LHCN-M2 (cell line): ENCODE results near the gene HECTD4. TPM values are rescaled to one million over a fixed set of nuclear protein-coding genes. Genes with fewer than 3 reads are reported as not detected.
"Not testable (repeated sequence)": the region's sequence is repeated elsewhere in the genome, so short reads cannot be mapped to it uniquely, and the experiment has no call there.

Experiments used
- DNase-seq: peaks from one replicate; pipeline ENCODE4 v3.0.0-alpha.2; 2012; ENCODE audit warnings: low read depth
- total RNA-seq: library from RNA; depleted of rRNA; stranded (reverse); fragments of >200 nt; gene quantifications from 2 replicates; pipeline ENCODE4 v1.2.3, GENCODE V29; 2014

Gene HECTD4
- total RNA-seq, 1 experiment from 2014 or later = 8.2 TPM

DNA sequence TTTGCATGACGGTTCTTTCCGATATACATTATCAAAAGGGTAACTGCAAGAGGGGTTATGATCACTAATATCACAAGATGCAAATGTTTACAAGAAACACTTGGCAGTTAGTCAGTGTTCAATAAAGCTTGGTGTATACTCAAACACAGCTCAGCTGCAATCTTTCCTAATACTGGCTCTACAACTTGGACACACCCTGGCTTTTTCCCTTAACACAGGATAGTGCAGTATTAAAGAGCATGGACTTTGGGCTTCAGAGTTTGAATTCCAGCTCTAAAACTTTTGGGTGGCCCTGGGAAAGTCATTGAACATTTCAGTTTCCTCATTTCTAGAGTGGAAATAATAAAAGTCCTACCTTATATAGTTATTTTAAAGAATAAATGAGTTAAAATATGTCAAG is 107.0 kb downstream of the HECTD4 start:
- no peak for DNase-seq

- DNase-seq = no peak
Measured at GRCh38 chr12:112270673-112271072, 111.6 kb downstream of the HECTD4 start.

DNA sequence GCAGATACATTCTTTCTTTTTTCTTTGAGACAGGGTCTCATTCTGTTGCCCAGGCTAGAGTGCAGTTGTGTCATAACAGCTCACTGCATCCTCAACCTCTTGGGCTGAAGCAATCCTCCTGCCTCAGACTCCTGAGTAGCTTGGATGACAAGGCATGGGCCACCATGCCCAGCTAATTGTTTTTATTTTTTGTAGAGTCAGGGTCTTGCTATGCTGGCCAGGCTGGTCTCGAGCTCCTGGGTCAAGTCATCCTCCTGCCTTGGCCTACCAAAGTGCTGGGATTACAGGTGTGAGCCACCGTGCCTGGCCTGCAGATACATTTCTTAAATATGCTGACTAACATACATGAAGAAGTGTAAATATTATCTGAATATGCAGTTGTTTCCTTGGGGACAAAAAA is 115.8 kb downstream of the HECTD4 start:
- no peak for DNase-seq

DNA sequence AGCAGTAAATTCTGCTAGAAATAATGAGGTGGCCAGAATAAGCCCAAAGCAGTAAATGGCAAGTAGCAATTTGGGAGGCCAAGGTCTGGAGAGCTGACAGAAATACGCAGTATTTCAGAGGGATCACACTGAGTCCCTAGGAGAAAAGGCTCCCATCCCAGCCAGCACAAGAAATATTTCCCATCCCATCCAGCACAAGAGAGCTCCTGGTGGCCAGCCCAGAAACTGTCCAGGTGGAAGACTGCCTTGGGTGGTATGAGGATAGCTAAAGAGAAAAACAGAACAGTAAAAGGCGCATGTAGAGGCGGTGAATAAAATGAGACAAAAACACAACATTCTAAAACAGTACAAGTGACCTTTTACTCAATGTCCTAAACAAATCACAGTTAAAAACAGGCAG is 120.7 kb downstream of the HECTD4 start:
- no peak for DNase-seq

DNA sequence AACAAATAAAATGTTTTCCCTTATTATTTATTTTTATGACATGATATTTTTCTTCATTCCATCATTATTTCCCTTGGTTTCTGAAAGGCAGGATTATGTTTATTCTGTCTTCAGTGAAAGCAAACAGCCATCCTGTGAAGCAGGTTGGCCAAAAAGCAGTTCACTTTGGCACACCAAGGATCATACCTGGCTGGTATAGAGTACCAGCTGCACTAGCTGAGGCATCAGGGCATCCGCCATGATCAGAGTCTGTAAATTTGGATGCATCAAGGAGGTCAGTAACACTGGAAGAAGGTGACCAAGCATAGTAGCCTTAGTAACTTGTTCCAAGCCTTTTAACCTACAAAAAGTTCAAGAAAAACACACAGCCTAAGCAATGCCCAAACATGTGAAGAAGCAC is 123.3 kb downstream of the HECTD4 start:
- no peak for DNase-seq

- no peak for DNase-seq
Measured at GRCh38 chr12:112256780-112257179, 125.5 kb downstream of the HECTD4 start.

GRCh38 chr12:112252184-112252583 is 130.0 kb downstream of the HECTD4 start:
- peak; percentile 46 for DNase-seq

GRCh38 chr12:112244902-112245301 is 137.3 kb downstream of the HECTD4 start:
- DNase-seq = not testable (repeated sequence)

DNA sequence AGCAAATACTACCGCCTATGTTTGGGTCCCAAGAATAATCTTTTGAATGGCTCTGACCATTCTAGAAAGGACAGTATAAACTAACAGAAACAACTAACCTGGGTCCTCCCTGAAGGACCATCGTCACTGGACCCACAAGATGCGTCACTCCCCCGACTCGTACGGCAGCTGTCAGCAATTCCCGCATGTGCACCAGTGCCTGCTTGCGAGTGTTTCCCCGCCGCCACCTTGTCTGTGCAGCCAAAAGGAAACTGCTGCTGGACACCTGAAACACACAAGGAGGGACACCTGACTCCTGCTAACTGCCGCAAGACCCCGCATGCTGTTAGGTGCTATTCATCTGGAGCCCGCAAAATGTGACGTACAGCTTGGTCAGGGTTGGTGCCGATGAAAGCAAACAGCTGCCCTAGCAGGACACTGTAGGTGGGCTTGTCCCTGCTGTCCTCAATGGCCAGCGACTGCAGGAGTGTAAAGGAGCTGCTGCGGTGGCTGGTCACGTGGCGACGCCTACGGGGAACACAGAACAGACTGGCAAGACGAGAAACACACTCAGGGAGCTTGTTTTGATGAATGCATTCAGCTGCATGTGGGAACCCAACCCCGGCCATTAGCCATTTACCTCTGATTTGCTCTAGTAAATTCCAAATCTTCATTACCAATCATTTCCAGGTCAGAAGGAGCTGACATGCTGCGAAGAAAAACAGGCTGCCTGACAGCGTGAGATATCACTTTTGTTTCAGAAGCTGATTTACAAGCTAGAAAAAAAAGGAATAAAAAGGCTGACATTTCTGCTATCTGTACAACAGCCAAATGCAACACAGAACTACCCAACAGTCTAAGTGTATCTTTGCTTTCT is 138.7 kb downstream of the HECTD4 start:
- DNase-seq = no peak

DNA sequence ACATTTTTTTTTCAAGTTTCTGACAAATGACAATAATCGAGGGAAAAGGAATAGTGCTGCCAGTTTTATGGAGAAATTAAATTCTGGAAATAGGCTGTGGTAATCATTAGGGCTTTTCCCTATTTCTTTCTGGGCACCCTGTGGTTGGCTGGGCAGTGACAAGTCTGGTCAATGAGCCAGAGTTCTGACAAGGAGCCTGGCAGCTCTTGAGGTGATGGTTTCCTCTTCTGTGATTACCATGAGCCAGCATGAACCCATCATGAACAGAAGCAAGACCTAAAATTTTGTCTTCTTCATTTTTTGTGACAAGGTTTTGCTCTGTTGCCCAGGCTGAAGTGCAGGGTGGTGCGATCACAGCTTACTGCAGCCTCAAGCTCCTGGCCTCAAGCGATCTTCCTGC is 141.1 kb downstream of the HECTD4 start:
- DNase-seq = no peak

- DNase-seq = no peak
Measured at GRCh38 chr12:112239881-112240280, 142.3 kb downstream of the HECTD4 start.

GRCh38 chr12:112239020-112239419 is 143.2 kb downstream of the HECTD4 start:
- no peak for DNase-seq

DNA sequence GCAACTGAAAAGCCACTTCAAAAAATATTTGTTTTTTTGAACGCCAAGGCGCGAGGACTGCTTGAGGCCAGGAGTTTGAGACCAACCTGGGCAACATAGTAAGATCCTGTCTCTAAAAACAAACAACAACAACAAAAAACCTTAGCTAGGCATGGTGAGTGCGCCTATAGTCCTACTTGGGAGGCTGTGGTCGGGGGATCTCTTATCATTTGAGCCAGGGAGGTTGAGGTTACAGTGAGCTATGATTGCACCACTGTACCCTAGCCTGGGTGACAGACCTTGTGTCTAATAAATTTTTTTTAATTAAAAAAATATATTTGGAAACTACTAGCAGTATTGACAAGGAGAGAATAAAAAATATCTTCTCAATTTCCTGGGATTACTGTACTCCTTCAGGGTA is 143.8 kb downstream of the HECTD4 start:
- DNase-seq = no peak

DNA sequence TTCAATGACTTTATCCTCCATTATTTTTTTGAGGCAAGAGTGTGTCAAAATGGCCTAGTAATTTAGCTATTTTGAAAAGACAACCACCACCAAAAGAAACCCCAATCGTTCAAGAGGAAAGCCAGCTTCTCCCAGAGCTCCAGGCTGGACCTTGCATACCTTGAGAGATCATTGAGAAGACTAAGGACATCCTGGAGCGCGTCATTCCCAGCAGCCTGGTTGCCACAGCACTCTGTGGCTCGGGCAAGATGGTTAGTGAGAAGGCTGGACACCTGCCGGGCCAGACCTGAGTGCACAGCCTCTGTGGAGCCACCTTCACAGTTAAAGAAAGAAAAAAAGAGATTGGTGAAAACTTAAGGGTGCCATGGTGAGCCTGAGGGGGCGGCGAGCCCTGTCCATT is 145.4 kb downstream of the HECTD4 start:
- no peak for DNase-seq

DNA sequence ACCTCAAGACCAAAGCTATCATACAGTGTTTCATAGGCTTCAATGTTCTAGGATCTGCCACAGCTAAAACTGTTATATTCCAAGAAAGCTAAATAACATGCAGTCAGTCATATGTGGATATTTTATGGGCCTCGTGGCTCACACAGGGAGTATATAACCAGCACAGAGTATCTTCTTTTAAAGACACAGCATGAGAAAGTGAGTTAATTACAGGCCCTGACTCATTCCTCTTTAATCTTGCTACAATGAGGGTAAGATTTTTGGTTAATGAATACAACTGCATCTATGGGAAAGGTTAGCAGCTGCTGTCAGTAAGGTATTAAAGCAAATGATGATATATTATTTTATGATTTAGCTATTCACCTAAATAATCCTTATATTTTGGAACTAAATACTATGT is 145.8 kb downstream of the HECTD4 start:
- DNase-seq = no peak

- DNase-seq = no peak
Measured at GRCh38 chr12:112234303-112234702, 147.9 kb downstream of the HECTD4 start.

GRCh38 chr12:112233242-112233641 is 149.0 kb downstream of the HECTD4 start:
- no peak for DNase-seq

GRCh38 chr12:112230136-112230535 is 152.1 kb downstream of the HECTD4 start:
- no peak for DNase-seq

GRCh38 chr12:112226768-112227167 is 155.5 kb downstream of the HECTD4 start:
- no peak for DNase-seq

DNA sequence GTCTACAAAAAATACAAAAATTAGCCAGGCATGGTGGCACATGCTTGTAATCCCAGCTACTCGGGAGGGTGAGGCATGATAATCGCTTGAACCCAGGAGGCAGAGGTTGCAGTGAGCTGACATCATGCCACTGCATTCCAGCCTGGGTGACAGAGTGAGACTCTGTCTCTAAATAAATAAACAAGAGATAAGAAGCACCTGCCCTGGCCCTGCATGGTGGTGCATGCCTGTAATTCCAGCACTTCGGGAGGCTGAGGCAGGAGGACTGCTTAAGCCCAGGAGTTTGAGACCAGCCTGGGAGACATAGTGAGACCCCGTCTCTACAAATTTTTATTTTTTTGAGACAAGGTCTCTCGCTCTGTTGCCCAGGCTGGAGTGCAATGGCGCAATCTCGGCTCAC is 161.6 kb downstream of the HECTD4 start:
- not testable (repeated sequence) for DNase-seq

GRCh38 chr12:112219195-112219594 is 163.0 kb downstream of the HECTD4 start:
- DNase-seq = no peak

GRCh38 chr12:112218150-112218549 is 164.1 kb downstream of the HECTD4 start:
- no peak for DNase-seq

DNA sequence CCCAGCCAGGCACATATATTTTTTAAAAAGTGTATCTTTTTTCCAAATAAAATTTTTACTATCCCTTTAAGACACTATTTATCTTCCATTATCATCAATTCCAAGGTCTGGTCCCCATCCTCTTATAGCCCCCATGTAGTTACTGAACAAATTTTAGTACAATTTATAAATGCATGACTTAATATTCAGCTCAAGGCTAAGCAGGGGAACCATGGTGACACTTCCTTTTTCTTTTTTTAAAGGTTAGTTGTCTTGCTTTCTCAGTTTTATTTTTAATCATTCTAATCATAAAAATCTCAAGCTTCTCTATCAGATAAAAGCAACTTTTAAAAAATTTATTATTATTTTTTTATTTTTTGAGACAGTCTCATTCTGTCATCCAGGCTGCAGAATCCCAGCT is 164.6 kb downstream of the HECTD4 start:
- DNase-seq = no peak

GRCh38 chr12:112216223-112216622 is 166.0 kb downstream of the HECTD4 start:
- DNase-seq = no peak
